MM.1S (cell line): ENCODE measurements around the gene CALML3.
A peak's percentile ranks its signal among the peaks of the same experiment; 100 is the strongest.

Experiments
- DNase-seq: peaks from one replicate; pipeline ENCODE4 v3.0.0-alpha.2; 2015
- H2AFZ ChIP-seq: fragments of 300-600 bp; sonication (generic); 2 replicates; pipeline ENCODE4 v1.6.0; 2016; ENCODE audit warnings: antibody characterized with exemption, low read length
- H3F3A ChIP-seq: fragments of 300-600 bp; sonication (generic); 2 replicates; pipeline ENCODE4 v1.6.1; 2016; ENCODE audit warnings: mild to moderate bottlenecking, antibody characterized with exemption, low read length, moderate library complexity, mixed read lengths; ENCODE audit not compliant: insufficient read depth
- H3K27ac ChIP-seq: fragments of 300-600 bp; sonication (generic); 2 replicates; pipeline ENCODE4 v1.5.1; 2016; ENCODE audit warnings: mild to moderate bottlenecking, low read length
- H3K27me3 ChIP-seq: fragments of 300-600 bp; sonication (generic); replicated peaks from 2 replicates; pipeline ENCODE4 v1.6.0; 2016; ENCODE audit warnings: low read length; ENCODE audit not compliant: insufficient read depth
- H3K36me3 ChIP-seq: fragments of 300-600 bp; sonication (generic); replicated peaks from 2 replicates; pipeline ENCODE4 v1.6.1; 2016; ENCODE audit warnings: mild to moderate bottlenecking, low read length, mixed read lengths; ENCODE audit not compliant: insufficient read depth
- H3K4me1 ChIP-seq: fragments of 300-600 bp; sonication (generic); 2 replicates; pipeline ENCODE4 v1.6.1; 2016; ENCODE audit warnings: low read length, mixed read lengths
- H3K4me2 ChIP-seq: fragments of 300-600 bp; sonication (generic); 2 replicates; pipeline ENCODE4 v1.6.0; 2016; ENCODE audit warnings: low read depth, low read length
- H3K4me3 ChIP-seq: fragments of 300-600 bp; sonication (generic); 2 replicates; pipeline ENCODE4 v1.5.1; 2016; ENCODE audit warnings: low read length, mixed read lengths
- H3K79me2 ChIP-seq: fragments of 300-600 bp; sonication (generic); 2 replicates; pipeline ENCODE4 v1.6.1; 2016; ENCODE audit warnings: mixed run types, low read length, mixed read lengths
- H3K9ac ChIP-seq: fragments of 300-600 bp; sonication (generic); 2 replicates; pipeline ENCODE4 v1.6.1; 2016; ENCODE audit warnings: low read length, mixed read lengths
- H3K9me2 ChIP-seq: fragments of 300-600 bp; sonication (generic); replicated peaks from 2 replicates; pipeline ENCODE4 v1.6.1; 2016; ENCODE audit warnings: mild to moderate bottlenecking, low read length, mixed read lengths; ENCODE audit not compliant: insufficient read depth
- H3K9me3 ChIP-seq: fragments of 300-600 bp; sonication (generic); replicated peaks from 2 replicates; pipeline ENCODE4 v1.6.1; 2016; ENCODE audit warnings: mild to moderate bottlenecking, low read length, mixed read lengths; ENCODE audit not compliant: insufficient read depth
- H4K20me1 ChIP-seq: fragments of 300-600 bp; sonication (generic); 2 replicates; pipeline ENCODE4 v1.6.1; 2016; ENCODE audit warnings: mild to moderate bottlenecking, low read length, moderate library complexity, mixed read lengths; ENCODE audit not compliant: insufficient read depth
- CTCF ChIP-seq: fragments of 300-600 bp; sonication (generic); IDR thresholded peaks from 2 replicates; pipeline ENCODE4 v1.5.1; 2016; ENCODE audit warnings: antibody characterized with exemption, low read length, mixed read lengths
- EZH2 ChIP-seq: fragments of 300-600 bp; sonication (generic); optimal IDR thresholded peaks from 2 replicates; pipeline ENCODE3; 2017; ENCODE audit warnings: low read depth, mild to moderate bottlenecking, antibody characterized with exemption, low read length, mixed read lengths
- EZH2phosphoT487 ChIP-seq: fragments of 300-600 bp; sonication (generic); IDR thresholded peaks from 2 replicates; pipeline ENCODE4 v1.6.1; 2018; ENCODE audit warnings: antibody characterized with exemption, low read length

The CALML3 gene

GRCh38 chr10:5547681-5547930 is 22.8 kb downstream of the CALML3 start:
- H3F3A ChIP-seq: no peaks in the 10 kb centered on the region

GRCh38 chr10:5547931-5548660 is 23.3 kb downstream of the CALML3 start:
- H3K9me3 ChIP-seq: no peaks in the 10 kb centered on the region
- peak overlapping the region; percentile 67 for H2AFZ ChIP-seq
- H3K9me2 ChIP-seq: no peaks in the 10 kb centered on the region
- TF ChIP-seq CTCF (no peak), EZH2 (no peak), EZH2phosphoT487 (no peak)
- H3K36me3 ChIP-seq: no peaks in the 10 kb centered on the region
- peak overlapping the region; percentile 26; the same call in 1 of the 2 replicates for H3K4me3 ChIP-seq
- H4K20me1 ChIP-seq: no peaks in the 10 kb centered on the region
- peak overlapping the region; percentile 30; the same call in 1 of the 2 replicates for H3K9ac ChIP-seq
- H3K27ac ChIP-seq: no peak overlapping the region
- no peaks in the 10 kb centered on the region for H3K27me3 ChIP-seq
- no peaks in the 10 kb centered on the region for H3K79me2 ChIP-seq
- peaks cover 12% of the 10 kb centered on the region for H3K4me1 ChIP-seq
- no peaks in the 10 kb centered on the region for H3F3A ChIP-seq
- no peak for DNase-seq
- peak overlapping the region; percentile 87 for H3K4me2 ChIP-seq

More at GRCh38 chr10:5547681-5547930, 22.8 kb downstream of the CALML3 start:
- peak overlapping the region; percentile 30; the same call in 1 of the 2 replicates for H3K9ac ChIP-seq
- no peak for TF ChIP-seq EZH2
- TF ChIP-seq EZH2phosphoT487: no peak
- no peak for TF ChIP-seq CTCF
- H3K9me2 ChIP-seq: no peaks in the 10 kb centered on the region
- H3K4me2 ChIP-seq: peak overlapping the region; percentile 87
- no peak for DNase-seq
- peaks cover 12% of the 10 kb centered on the region for H3K4me1 ChIP-seq
- no peaks in the 10 kb centered on the region for H3K9me3 ChIP-seq
- peak overlapping the region; percentile 67 for H2AFZ ChIP-seq
- no peak overlapping the region for H3K27ac ChIP-seq
- H3K36me3 ChIP-seq: no peaks in the 10 kb centered on the region
- H4K20me1 ChIP-seq: no peaks in the 10 kb centered on the region
- H3K4me3 ChIP-seq: peak overlapping the region; percentile 26; the same call in 1 of the 2 replicates
- no peaks in the 10 kb centered on the region for H3K79me2 ChIP-seq
- no peaks in the 10 kb centered on the region for H3K27me3 ChIP-seq

GRCh38 chr10:5549462-5550249 is 24.9 kb downstream of the CALML3 start:
- no peaks in the 10 kb centered on the region for H3K27me3 ChIP-seq
- H3K36me3 ChIP-seq: no peaks in the 10 kb centered on the region
- no peaks in the 10 kb centered on the region for H3K79me2 ChIP-seq
- H3K9me2 ChIP-seq: no peaks in the 10 kb centered on the region
- no peak overlapping the region for H3K9ac ChIP-seq
- no peak overlapping the region for H3K4me3 ChIP-seq
- no peak for TF ChIP-seq CTCF
- TF ChIP-seq EZH2: no peak
- no peak for TF ChIP-seq EZH2phosphoT487
- H3K27ac ChIP-seq: no peak overlapping the region
- peaks cover 12% of the 10 kb centered on the region for H3K4me1 ChIP-seq
- H4K20me1 ChIP-seq: no peaks in the 10 kb centered on the region
- H2AFZ ChIP-seq: no peak overlapping the region
- no peaks in the 10 kb centered on the region for H3F3A ChIP-seq
- no peak overlapping the region for H3K4me2 ChIP-seq
- H3K9me3 ChIP-seq: no peaks in the 10 kb centered on the region
- no peak for DNase-seq
